Mesodermal cell (in vitro differentiated cells): ENCODE results near the gene ADAM19. TPM values are rescaled to one million over a fixed set of nuclear protein-coding genes. Genes with fewer than 3 reads are reported as not detected.
A peak's percentile ranks its signal among the peaks of the same experiment; 100 is the strongest.

Experiments used
- H3K27ac ChIP-seq: 2 replicates; pipeline ENCODE4 v1.7.0; 2013; ENCODE audit warnings: mild to moderate bottlenecking, low read depth, low read length, moderate library complexity; ENCODE audit not compliant: severe bottlenecking
- H3K36me3 ChIP-seq: 2 replicates; pipeline ENCODE4 v1.7.1; 2013; ENCODE audit warnings: mild to moderate bottlenecking, low read length, moderate library complexity; ENCODE audit not compliant: control insufficient read depth, insufficient read depth
- H3K4me1 ChIP-seq: one replicate; pipeline ENCODE4 v1.7.1; 2013; ENCODE audit warnings: mild to moderate bottlenecking, low read length; ENCODE audit not compliant: insufficient read depth, control insufficient read depth, poor library complexity, severe bottlenecking
- H3K4me3 ChIP-seq: 2 replicates; pipeline ENCODE4 v1.7.0; 2013; ENCODE audit warnings: low read length, control low read depth, mild to moderate bottlenecking; ENCODE audit not compliant: insufficient read depth, poor library complexity, severe bottlenecking; ENCODE audit errors: extremely low read depth
- H3K9me3 ChIP-seq: 2 replicates; pipeline ENCODE4 v1.7.1; 2013; ENCODE audit warnings: mild to moderate bottlenecking, low read length, moderate library complexity; ENCODE audit not compliant: control insufficient read depth
- WGBS, 2 experiments: methylation state at CpG; one replicate each; pipeline ENCODE4 v1.1.5; 2013; ENCODE audit warnings: missing lambda C conversion rate in 2 of 2; ENCODE audit not compliant: insufficient coverage in 2 of 2; 5-methylcytosine and 5-hydroxymethylcytosine counted together
- polyA plus RNA-seq, 2 experiments: library from polyadenylated mRNA; stranded (reverse); fragments of 50-300 nt; gene quantifications; one replicate each; pipeline ENCODE4 v1.2.3, GENCODE V29; 2013

The ADAM19 gene
- 122 TPM for polyA plus RNA-seq (2013, experiment 1 of 2)
- 104 TPM for polyA plus RNA-seq (2013, experiment 2 of 2)

GRCh38 chr5:157575381-157576020 is at the start of gene ADAM19:
TSS of gene ADAM19 (minus strand) at chr5:157575775. CDS start at chr5:157575696, 79 bp downstream.
- peak within 1 kb of the TSS; percentile 90 for H3K27ac ChIP-seq
- 0% methylated on average over 30 to 45 of the region's 63 CpGs for WGBS, 2 experiments
- no peaks in the 10 kb centered on the region for H3K9me3 ChIP-seq
- H3K36me3 ChIP-seq = peaks cover 13% of the 10 kb centered on the region
- peak within 1 kb of the TSS; percentile 93 for H3K4me3 ChIP-seq
- peaks cover 23% of the 10 kb centered on the region for H3K4me1 ChIP-seq

GRCh38 chr5:157624144-157624543 is 48.6 kb upstream of the ADAM19 start:
- Histone ChIP-seq H3K36me3 (no peaks in the 10 kb centered on the region), H3K4me1 (no peaks in the 10 kb centered on the region), H3K9me3 (no peaks in the 10 kb centered on the region), H3K27ac (no peak overlapping the region), H3K4me3 (no peak overlapping the region)
- no CpG with 5 or more reads among the region's 2 CpGs for WGBS, 2 experiments

- no peaks in the 10 kb centered on the region for H3K4me1 ChIP-seq
- no peaks in the 10 kb centered on the region for H3K36me3 ChIP-seq
- no peaks in the 10 kb centered on the region for H3K9me3 ChIP-seq
- H3K4me3 ChIP-seq = no peak overlapping the region
- no peak overlapping the region for H3K27ac ChIP-seq
Measured at GRCh38 chr5:157620776-157621175, 45.2 kb upstream of the ADAM19 start.

GRCh38 chr5:157618191-157618765 is 42.7 kb upstream of the ADAM19 start:
- H3K36me3 ChIP-seq = no peaks in the 10 kb centered on the region
- 94 to 97% methylated on average over 8 of the region's 8 CpGs for WGBS, 2 experiments
- no peaks in the 10 kb centered on the region for H3K9me3 ChIP-seq
- no peak overlapping the region for H3K4me3 ChIP-seq
- no peak overlapping the region for H3K27ac ChIP-seq
- H3K4me1 ChIP-seq = peaks cover 7% of the 10 kb centered on the region

GRCh38 chr5:157616785-157617184 is 41.2 kb upstream of the ADAM19 start:
- Histone ChIP-seq H3K36me3 (no peaks in the 10 kb centered on the region), H3K9me3 (no peaks in the 10 kb centered on the region), H3K4me1 (peaks cover 13% of the 10 kb centered on the region), H3K4me3 (no peak overlapping the region), H3K27ac (no peak overlapping the region)
- 92 to 100% methylated on average over 2 to 3 of the region's 4 CpGs for WGBS, 2 experiments

GRCh38 chr5:157613385-157614245 is 38.0 kb upstream of the ADAM19 start:
- H3K9me3 ChIP-seq = no peaks in the 10 kb centered on the region
- peak overlapping the region; percentile 79 for H3K27ac ChIP-seq
- H3K4me1 ChIP-seq = peaks cover 13% of the 10 kb centered on the region
- H3K36me3 ChIP-seq = no peaks in the 10 kb centered on the region
- no peak overlapping the region for H3K4me3 ChIP-seq
- 96% methylated on average over 6 to 9 of the region's 11 CpGs for WGBS, 2 experiments

- 93 to 95% methylated on average over 5 of the region's 5 CpGs for WGBS, 2 experiments
Measured at GRCh38 chr5:157612581-157612980, 37.0 kb upstream of the ADAM19 start.

GRCh38 chr5:157611571-157612476 is 36.2 kb upstream of the ADAM19 start:
- no peak overlapping the region for H3K4me3 ChIP-seq
- 84 to 88% methylated on average over 9 to 10 of the region's 10 CpGs for WGBS, 2 experiments

More at GRCh38 chr5:157612581-157612980, 37.0 kb upstream of the ADAM19 start:
- H3K27ac ChIP-seq = peak overlapping the region; percentile 77
- peaks cover 15% of the 10 kb centered on the region for H3K4me1 ChIP-seq
- H3K4me3 ChIP-seq = no peak overlapping the region
- no peaks in the 10 kb centered on the region for H3K36me3 ChIP-seq
- no peaks in the 10 kb centered on the region for H3K9me3 ChIP-seq

GRCh38 chr5:157610990-157611389 is 35.4 kb upstream of the ADAM19 start:
- WGBS, 2 experiments = 60 to 73% methylated on average over 2 to 4 of the region's 5 CpGs
- Histone ChIP-seq H3K4me3 (no peak overlapping the region), H3K27ac (peak overlapping the region; percentile 43), H3K36me3 (no peaks in the 10 kb centered on the region), H3K4me1 (peaks cover 20% of the 10 kb centered on the region), H3K9me3 (no peaks in the 10 kb centered on the region)

More at GRCh38 chr5:157611571-157612476, 36.2 kb upstream of the ADAM19 start:
- H3K27ac ChIP-seq = peak overlapping the region; percentile 77
- no peaks in the 10 kb centered on the region for H3K9me3 ChIP-seq
- H3K36me3 ChIP-seq = no peaks in the 10 kb centered on the region
- H3K4me1 ChIP-seq = peaks cover 20% of the 10 kb centered on the region

- H3K36me3 ChIP-seq = no peaks in the 10 kb centered on the region
Measured at GRCh38 chr5:157608972-157609565, 33.5 kb upstream of the ADAM19 start.

More at GRCh38 chr5:157608972-157609565, 33.5 kb upstream of the ADAM19 start:
- Histone ChIP-seq H3K9me3 (no peaks in the 10 kb centered on the region), H3K4me1 (peaks cover 20% of the 10 kb centered on the region), H3K4me3 (no peak overlapping the region), H3K27ac (no peak overlapping the region)
- 92 to 95% methylated on average over 5 to 7 of the region's 8 CpGs for WGBS, 2 experiments
